ENCODE results near the gene AIFM3.

DNA sequence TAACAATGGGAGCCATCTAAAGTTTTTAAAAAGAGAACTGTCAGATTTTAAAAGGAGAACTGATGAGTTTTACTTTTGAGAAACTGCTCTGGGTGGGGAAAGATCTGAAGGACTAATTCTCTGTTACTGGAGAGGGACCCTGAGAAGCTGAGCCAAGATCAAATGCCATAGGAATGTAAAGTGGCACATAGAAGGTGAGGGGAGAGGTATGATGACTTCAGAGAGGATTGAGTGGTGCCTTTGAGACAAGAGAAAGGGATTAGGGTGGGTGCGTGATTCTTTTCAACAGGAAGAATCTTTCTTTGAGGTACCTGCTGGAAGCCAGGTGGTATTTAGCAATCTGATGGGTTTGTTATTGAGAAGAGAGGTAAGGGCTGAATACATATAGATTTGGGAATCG, 40.8 kb upstream of the AIFM3 start:
- TF ChIP-seq CTCF (IDR thresholded peaks at IDR 0.05): no peak
- TF ChIP-seq POLR2A (IDR thresholded peaks at IDR 0.05; ENCODE audit: low read length): no peak
- no peak for TF ChIP-seq MYC (IDR thresholded peaks at IDR 0.05; ENCODE audit: borderline replicate concordance, low read length)
- TF ChIP-seq KDM1A (IDR thresholded peaks at IDR 0.05; ENCODE audit: low read depth): no peak
- TF ChIP-seq, protein P1, sequence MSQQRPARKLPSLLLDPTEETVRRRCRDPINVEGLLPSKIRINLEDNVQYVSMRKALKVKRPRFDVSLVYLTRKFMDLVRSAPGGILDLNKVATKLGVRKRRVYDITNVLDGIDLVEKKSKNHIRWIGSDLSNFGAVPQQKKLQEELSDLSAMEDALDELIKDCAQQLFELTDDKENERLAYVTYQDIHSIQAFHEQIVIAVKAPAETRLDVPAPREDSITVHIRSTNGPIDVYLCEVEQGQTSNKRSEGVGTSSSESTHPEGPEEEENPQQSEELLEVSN (IDR thresholded peaks at IDR 0.05; ENCODE audit: borderline replicate concordance, low read depth): no peak
- no peak for TF ChIP-seq PHF8 (IDR thresholded peaks at IDR 0.05; ENCODE audit: borderline replicate concordance, low read depth)
- no peak for TF ChIP-seq MAFK (IDR thresholded peaks at IDR 0.05; ENCODE audit: partially characterized antibody)
- no peak for TF ChIP-seq MAZ (IDR thresholded peaks at IDR 0.05; ENCODE audit: borderline replicate concordance, low read depth, low read length)
- TF ChIP-seq, protein P2, sequence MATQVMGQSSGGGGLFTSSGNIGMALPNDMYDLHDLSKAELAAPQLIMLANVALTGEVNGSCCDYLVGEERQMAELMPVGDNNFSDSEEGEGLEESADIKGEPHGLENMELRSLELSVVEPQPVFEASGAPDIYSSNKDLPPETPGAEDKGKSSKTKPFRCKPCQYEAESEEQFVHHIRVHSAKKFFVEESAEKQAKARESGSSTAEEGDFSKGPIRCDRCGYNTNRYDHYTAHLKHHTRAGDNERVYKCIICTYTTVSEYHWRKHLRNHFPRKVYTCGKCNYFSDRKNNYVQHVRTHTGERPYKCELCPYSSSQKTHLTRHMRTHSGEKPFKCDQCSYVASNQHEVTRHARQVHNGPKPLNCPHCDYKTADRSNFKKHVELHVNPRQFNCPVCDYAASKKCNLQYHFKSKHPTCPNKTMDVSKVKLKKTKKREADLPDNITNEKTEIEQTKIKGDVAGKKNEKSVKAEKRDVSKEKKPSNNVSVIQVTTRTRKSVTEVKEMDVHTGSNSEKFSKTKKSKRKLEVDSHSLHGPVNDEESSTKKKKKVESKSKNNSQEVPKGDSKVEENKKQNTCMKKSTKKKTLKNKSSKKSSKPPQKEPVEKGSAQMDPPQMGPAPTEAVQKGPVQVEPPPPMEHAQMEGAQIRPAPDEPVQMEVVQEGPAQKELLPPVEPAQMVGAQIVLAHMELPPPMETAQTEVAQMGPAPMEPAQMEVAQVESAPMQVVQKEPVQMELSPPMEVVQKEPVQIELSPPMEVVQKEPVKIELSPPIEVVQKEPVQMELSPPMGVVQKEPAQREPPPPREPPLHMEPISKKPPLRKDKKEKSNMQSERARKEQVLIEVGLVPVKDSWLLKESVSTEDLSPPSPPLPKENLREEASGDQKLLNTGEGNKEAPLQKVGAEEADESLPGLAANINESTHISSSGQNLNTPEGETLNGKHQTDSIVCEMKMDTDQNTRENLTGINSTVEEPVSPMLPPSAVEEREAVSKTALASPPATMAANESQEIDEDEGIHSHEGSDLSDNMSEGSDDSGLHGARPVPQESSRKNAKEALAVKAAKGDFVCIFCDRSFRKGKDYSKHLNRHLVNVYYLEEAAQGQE (IDR thresholded peaks at IDR 0.05): no peak
- TF ChIP-seq CBX2 (IDR thresholded peaks at IDR 0.05; ENCODE audit: borderline replicate concordance, low read depth): no peak

Measured in A549 (cell line).